Measurements from ENCODE around the gene NALCN. TPM values are rescaled to one million over a fixed set of nuclear protein-coding genes. Genes with fewer than 3 reads are reported as not detected.
"Not testable (repeated sequence)": the region's sequence is repeated elsewhere in the genome, so short reads cannot be mapped to it uniquely, and the experiment has no call there.

Gene NALCN
- total RNA-seq, 1 donor from 2014 or later, result 0.12 TPM

DNA sequence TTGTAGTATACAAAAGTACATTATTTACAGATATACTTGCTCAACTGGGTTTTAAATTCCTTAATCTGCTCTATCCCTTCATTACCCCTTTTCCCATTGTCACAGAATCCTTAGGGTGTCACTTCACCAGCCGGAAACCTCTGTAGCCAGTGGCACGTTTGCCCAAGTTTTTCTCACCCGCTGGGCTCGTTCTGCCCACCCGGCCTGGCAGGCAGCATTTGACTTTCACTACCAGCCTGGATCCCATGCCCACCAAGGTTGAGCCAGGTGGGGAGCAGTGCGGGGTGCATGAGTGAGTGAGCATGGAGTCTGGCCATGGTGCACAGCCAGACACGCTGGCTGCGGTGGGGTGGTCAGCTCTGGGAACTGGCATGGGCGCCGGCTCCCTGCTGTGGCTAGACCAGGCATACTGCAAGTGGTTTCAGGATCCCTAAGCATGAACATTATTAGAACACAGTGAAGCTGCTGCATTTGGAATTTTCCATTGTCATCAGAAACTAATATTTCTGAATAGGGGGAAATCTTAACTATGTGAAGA lies 98.3 kb downstream of the NALCN start:
- Mint-ChIP-seq H3K36me3 (ENCODE audit: insufficient read depth) (no peaks in the 10 kb centered on the region), H3K9me3 (ENCODE audit: low read depth) (peaks cover 3% of the 10 kb centered on the region), H3K4me1 (ENCODE audit: low read depth) (no peaks in the 10 kb centered on the region), H3K27me3 (no peaks in the 10 kb centered on the region), H3K4me3 (ENCODE audit: low read depth) (no peak overlapping the region), H3K27ac (no peak overlapping the region)
- DNase-seq (ENCODE audit: low spot score, unreplicated experiment), result no peak
- TF ChIP-seq, protein P1, sequence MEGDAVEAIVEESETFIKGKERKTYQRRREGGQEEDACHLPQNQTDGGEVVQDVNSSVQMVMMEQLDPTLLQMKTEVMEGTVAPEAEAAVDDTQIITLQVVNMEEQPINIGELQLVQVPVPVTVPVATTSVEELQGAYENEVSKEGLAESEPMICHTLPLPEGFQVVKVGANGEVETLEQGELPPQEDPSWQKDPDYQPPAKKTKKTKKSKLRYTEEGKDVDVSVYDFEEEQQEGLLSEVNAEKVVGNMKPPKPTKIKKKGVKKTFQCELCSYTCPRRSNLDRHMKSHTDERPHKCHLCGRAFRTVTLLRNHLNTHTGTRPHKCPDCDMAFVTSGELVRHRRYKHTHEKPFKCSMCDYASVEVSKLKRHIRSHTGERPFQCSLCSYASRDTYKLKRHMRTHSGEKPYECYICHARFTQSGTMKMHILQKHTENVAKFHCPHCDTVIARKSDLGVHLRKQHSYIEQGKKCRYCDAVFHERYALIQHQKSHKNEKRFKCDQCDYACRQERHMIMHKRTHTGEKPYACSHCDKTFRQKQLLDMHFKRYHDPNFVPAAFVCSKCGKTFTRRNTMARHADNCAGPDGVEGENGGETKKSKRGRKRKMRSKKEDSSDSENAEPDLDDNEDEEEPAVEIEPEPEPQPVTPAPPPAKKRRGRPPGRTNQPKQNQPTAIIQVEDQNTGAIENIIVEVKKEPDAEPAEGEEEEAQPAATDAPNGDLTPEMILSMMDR (IDR thresholded peaks at IDR 0.05; ENCODE audit: unreplicated experiment), result no peak

DNA sequence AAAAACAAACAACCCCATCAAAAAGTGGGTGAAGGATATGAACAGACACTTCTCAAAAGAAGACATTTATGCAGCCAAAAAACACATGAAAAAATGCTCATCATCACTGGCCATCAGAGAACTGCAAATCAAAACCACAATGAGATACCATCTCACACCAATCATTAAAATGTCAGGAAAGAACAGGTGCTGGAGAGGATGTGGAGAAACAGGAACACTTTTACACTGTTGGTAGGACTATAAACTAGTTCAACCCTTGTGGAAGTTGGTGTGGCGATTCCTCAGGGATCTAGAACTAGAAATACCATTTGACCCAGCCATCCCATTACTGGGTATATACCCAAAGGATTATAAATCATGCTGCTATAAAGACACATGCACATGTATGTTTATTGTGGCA lies 102.8 kb downstream of the NALCN start:
- H3K27me3 Mint-ChIP-seq; H3K27ac Mint-ChIP-seq; H3K36me3 Mint-ChIP-seq (ENCODE audit: insufficient read depth); H3K4me3 Mint-ChIP-seq (ENCODE audit: low read depth); H3K4me1 Mint-ChIP-seq (ENCODE audit: low read depth); DNase-seq (ENCODE audit: low spot score, unreplicated experiment); H3K9me3 Mint-ChIP-seq (ENCODE audit: low read depth): not testable (repeated sequence)

DNA sequence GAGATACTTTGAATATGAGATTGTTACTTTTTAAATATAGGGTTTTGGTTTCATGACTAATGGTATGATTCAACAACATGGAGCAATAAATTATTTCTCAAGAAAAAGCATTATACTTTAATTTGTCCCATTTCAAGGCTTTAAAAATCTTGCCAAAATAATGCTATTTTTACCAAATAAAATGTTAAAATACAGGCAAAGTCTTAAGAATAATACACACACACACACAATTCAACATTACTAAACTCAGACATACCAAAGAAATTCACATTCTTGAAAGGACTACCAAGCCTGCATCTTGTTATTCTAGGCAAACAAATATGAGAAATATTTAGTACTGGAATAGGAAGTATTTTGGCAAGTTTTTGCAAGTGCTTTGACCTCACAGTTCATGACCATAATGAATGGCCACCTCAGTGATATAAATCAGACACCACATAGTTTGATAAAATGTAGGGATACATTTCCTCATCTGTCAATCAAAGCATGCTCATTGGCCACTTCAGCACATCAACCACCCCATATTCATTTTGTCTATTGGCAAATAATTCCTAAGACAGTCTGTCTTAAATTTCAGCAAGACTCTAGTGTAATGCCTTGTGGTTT lies 107.2 kb downstream of the NALCN start:
- TF ChIP-seq, protein P1 (IDR thresholded peaks at IDR 0.05; ENCODE audit: unreplicated experiment), result no peak
- Mint-ChIP-seq H3K9me3 (ENCODE audit: low read depth) (peaks cover 3% of the 10 kb centered on the region), H3K4me3 (ENCODE audit: low read depth) (no peak overlapping the region), H3K4me1 (ENCODE audit: low read depth) (no peaks in the 10 kb centered on the region), H3K27me3 (no peaks in the 10 kb centered on the region), H3K27ac (no peak overlapping the region), H3K36me3 (ENCODE audit: insufficient read depth) (no peaks in the 10 kb centered on the region)
- DNase-seq (ENCODE audit: low spot score, unreplicated experiment), result no peak

DNA sequence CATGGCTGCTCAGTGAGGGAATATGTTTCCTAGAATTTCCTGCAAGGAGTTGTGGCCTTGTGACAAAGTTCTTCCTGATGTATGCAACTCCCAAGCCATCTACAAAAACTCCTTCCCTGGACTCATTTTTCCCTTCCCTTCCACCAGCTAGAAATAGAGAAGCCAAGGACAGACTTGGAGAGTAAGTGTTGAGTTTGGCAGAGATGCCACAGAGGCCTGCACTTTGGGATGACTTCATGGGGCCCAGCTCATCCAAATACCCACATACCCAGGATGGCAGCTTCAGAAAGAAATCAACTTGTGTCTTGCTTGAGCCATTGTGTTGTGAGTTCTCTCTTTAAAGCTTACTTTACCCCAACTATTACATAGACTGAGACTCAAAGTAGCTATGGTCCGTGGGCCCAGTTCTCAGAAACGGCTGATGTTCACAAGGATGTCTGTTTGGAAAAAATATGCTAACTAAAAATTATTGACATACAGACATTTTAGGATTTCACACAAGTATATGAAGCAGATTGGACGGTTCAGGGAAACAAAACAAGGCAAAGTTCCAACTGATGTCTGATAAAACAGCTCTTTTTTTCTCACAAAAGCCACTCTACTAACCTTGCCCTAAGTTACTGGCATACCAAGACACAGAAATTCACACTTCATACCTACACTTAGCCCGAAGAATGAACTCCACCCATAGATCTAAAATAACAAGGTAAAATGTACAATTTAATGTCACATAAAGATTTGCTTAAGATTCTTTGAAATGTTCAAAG lies 107.9 kb downstream of the NALCN start:
- TF ChIP-seq, protein P1 (IDR thresholded peaks at IDR 0.05; ENCODE audit: unreplicated experiment), result no peak
- Mint-ChIP-seq H3K9me3 (ENCODE audit: low read depth) (peaks cover under 1% of the 10 kb centered on the region), H3K4me1 (ENCODE audit: low read depth) (no peaks in the 10 kb centered on the region), H3K27me3 (no peaks in the 10 kb centered on the region), H3K27ac (no peak overlapping the region), H3K36me3 (ENCODE audit: insufficient read depth) (no peaks in the 10 kb centered on the region), H3K4me3 (ENCODE audit: low read depth) (no peak overlapping the region)
- DNase-seq (ENCODE audit: low spot score, unreplicated experiment), result no peak

DNA sequence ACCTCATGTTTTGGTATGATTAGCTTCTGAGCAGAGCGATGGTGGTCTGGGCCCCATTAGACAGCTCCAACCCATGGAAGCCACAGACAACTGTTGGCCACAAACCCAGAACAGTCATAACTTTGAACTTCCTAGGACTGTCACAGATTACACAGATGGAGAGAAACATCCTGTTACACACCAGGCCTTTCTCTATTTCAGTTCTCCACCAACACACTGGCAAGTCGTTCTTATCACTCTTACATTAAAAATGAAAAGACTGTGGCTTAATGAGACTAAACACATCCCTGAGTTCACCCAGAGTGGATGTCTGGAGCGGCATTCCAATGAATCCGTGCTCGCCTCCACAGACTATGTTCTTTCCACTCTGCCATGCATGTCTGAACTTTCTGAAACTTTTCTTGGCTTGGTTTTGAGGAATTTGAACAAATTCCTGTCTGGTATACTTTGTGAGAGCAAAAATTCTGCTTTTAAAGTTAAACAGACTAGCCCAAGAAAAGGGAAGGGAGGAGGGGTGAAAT lies 109.1 kb downstream of the NALCN start:
- Mint-ChIP-seq H3K27ac (no peak overlapping the region), H3K36me3 (ENCODE audit: insufficient read depth) (no peaks in the 10 kb centered on the region), H3K9me3 (ENCODE audit: low read depth) (no peaks in the 10 kb centered on the region), H3K4me3 (ENCODE audit: low read depth) (no peak overlapping the region), H3K4me1 (ENCODE audit: low read depth) (no peaks in the 10 kb centered on the region), H3K27me3 (no peaks in the 10 kb centered on the region)
- no peak for DNase-seq (ENCODE audit: low spot score, unreplicated experiment)
- TF ChIP-seq, protein P1 (IDR thresholded peaks at IDR 0.05; ENCODE audit: unreplicated experiment), result no peak
